Measurements from ENCODE around the gene DTX3.

Gene DTX3

GRCh38 chr12:57621497-57622292 is 17.1 kb downstream of the DTX3 start:
- DNase-seq = peak; percentile 33

- DNase-seq = no peak
Observed at GRCh38 chr12:57622293-57623245, 17.9 kb downstream of the DTX3 start.

- DNase-seq = no peak
Observed at GRCh38 chr12:57623385-57623784, 18.8 kb downstream of the DTX3 start.

- DNase-seq = no peak
Observed at GRCh38 chr12:57623811-57624390, 19.3 kb downstream of the DTX3 start.

GRCh38 chr12:57624441-57625220 is 20.0 kb downstream of the DTX3 start:
- DNase-seq = no peak

GRCh38 chr12:57625261-57626032 is 20.8 kb downstream of the DTX3 start:
- DNase-seq = no peak

GRCh38 chr12:57626111-57626920 is 21.7 kb downstream of the DTX3 start:
- no peak for DNase-seq

- no peak for DNase-seq
Observed at GRCh38 chr12:57626921-57627445, 22.4 kb downstream of the DTX3 start.

- DNase-seq = no peak
Observed at GRCh38 chr12:57627501-57628279, 23.1 kb downstream of the DTX3 start.

- no peak for DNase-seq
Observed at GRCh38 chr12:57628280-57629191, 23.9 kb downstream of the DTX3 start.

GRCh38 chr12:57629897-57630471 is 25.4 kb downstream of the DTX3 start:
- no peak for DNase-seq

GRCh38 chr12:57630891-57631433 is 26.3 kb downstream of the DTX3 start:
- DNase-seq = no peak

- no peak for DNase-seq
Observed at GRCh38 chr12:57631566-57632072, 27.0 kb downstream of the DTX3 start.

- no peak for DNase-seq
Observed at GRCh38 chr12:57632073-57632957, 27.7 kb downstream of the DTX3 start.

GRCh38 chr12:57632958-57633840 is 28.6 kb downstream of the DTX3 start, which contains the start of gene B4GALNT1:
TSS of gene B4GALNT1 (minus strand) at chr12:57633201. CDS start at chr12:57632132, 1,069 bp downstream.
- DNase-seq = peak; percentile 76
